ENCODE measurements around the gene AOPEP. TPM values are rescaled to one million over a fixed set of nuclear protein-coding genes. Genes with fewer than 3 reads are reported as not detected.

AOPEP gene
- total RNA-seq, 2 experiments from 2014 or later: 10.7 to 12.2 TPM

- Mint-ChIP-seq H3K9me3 (no peaks in the 10 kb centered on the region), H3K4me3 (no peak overlapping the region), H3K36me3 (peaks cover 1% of the 10 kb centered on the region), H3K4me1 (ENCODE audit: low read depth) (peaks cover 2% of the 10 kb centered on the region), H3K27me3 (no peaks in the 10 kb centered on the region), H3K27ac (no peak overlapping the region)
- POLR2A ChIA-PET: no interaction called here
- CTCF ChIA-PET: interaction anchor here (1.2 kb wide), 1 partner anchor 415 kb away, joined by 4 read pairs; no protein-coding TSS in a partner anchor
- peak; percentile 13 for DNase-seq
- intact Hi-C loops (cut with micrococcal nuclease): no loop called here
Measured at GRCh38 chr9:95096807-95097206, 370.3 kb downstream of the AOPEP start.

GRCh38 chr9:95097279-95097678 lies 370.8 kb downstream of the AOPEP start:
- Mint-ChIP-seq H3K27ac (no peak overlapping the region), H3K4me1 (ENCODE audit: low read depth) (peaks cover 2% of the 10 kb centered on the region), H3K27me3 (no peaks in the 10 kb centered on the region), H3K4me3 (no peak overlapping the region), H3K36me3 (peaks cover 1% of the 10 kb centered on the region), H3K9me3 (no peaks in the 10 kb centered on the region)
- POLR2A ChIA-PET: no interaction called here
- CTCF ChIA-PET: interaction anchor here (1.1 to 1.2 kb wide), 2 partner anchors 355 to 416 kb away, joined by 3 to 4 read pairs; no protein-coding TSS in a partner anchor
- DNase-seq: no peak
- intact Hi-C loops (cut with micrococcal nuclease): no loop called here

GRCh38 chr9:95098391-95098921 lies 372.0 kb downstream of the AOPEP start:
- H3K4me3 Mint-ChIP-seq: no peak overlapping the region
- H3K36me3 Mint-ChIP-seq: peaks cover 1% of the 10 kb centered on the region
- intact Hi-C loops (cut with micrococcal nuclease): no loop called here
- H3K4me1 Mint-ChIP-seq (ENCODE audit: low read depth): no peaks in the 10 kb centered on the region
- no peak for DNase-seq
- POLR2A ChIA-PET: no interaction called here
- CTCF ChIA-PET: no interaction called here
- H3K27me3 Mint-ChIP-seq: no peaks in the 10 kb centered on the region
- no peak overlapping the region for H3K27ac Mint-ChIP-seq
- H3K9me3 Mint-ChIP-seq: no peaks in the 10 kb centered on the region

GRCh38 chr9:95099321-95100070 lies 373.0 kb downstream of the AOPEP start:
- ChIA-PET CTCF (interaction anchor here (0.9 to 2.2 kb wide), 2 partner anchors 31 to 418 kb away, joined by 4 to 6 read pairs; no protein-coding TSS in a partner anchor), POLR2A (no interaction called here)
- intact Hi-C loops (cut with micrococcal nuclease): no loop called here
- no peak for DNase-seq
- H3K27me3 Mint-ChIP-seq: no peaks in the 10 kb centered on the region
- H3K4me1 Mint-ChIP-seq (ENCODE audit: low read depth): no peaks in the 10 kb centered on the region
- no peaks in the 10 kb centered on the region for H3K9me3 Mint-ChIP-seq
- H3K36me3 Mint-ChIP-seq: peaks cover 1% of the 10 kb centered on the region
- no peak overlapping the region for H3K27ac Mint-ChIP-seq
- H3K4me3 Mint-ChIP-seq: no peak overlapping the region

GRCh38 chr9:95100071-95100627 lies 373.6 kb downstream of the AOPEP start:
- ChIA-PET CTCF (interaction anchor here (0.9 to 2.2 kb wide), 2 partner anchors 30 to 419 kb away, joined by 4 to 6 read pairs; no protein-coding TSS in a partner anchor), POLR2A (no interaction called here)
- peaks cover 1% of the 10 kb centered on the region for H3K36me3 Mint-ChIP-seq
- intact Hi-C loops (cut with micrococcal nuclease): no loop called here
- H3K27me3 Mint-ChIP-seq: no peaks in the 10 kb centered on the region
- H3K4me1 Mint-ChIP-seq (ENCODE audit: low read depth): no peaks in the 10 kb centered on the region
- no peak for DNase-seq
- H3K9me3 Mint-ChIP-seq: no peaks in the 10 kb centered on the region
- H3K27ac Mint-ChIP-seq: no peak overlapping the region
- no peak overlapping the region for H3K4me3 Mint-ChIP-seq

GRCh38 chr9:95101326-95101725 lies 374.8 kb downstream of the AOPEP start:
- H3K9me3 Mint-ChIP-seq: no peaks in the 10 kb centered on the region
- no peak for DNase-seq
- no peaks in the 10 kb centered on the region for H3K4me1 Mint-ChIP-seq (ENCODE audit: low read depth)
- H3K4me3 Mint-ChIP-seq: no peak overlapping the region
- ChIA-PET POLR2A (no interaction called here), CTCF (interaction anchor here (0.6 to 2.2 kb wide), 2 partner anchors 420 to 421 kb away, joined by 4 to 6 read pairs; no protein-coding TSS in a partner anchor)
- peaks cover 1% of the 10 kb centered on the region for H3K36me3 Mint-ChIP-seq
- no peak overlapping the region for H3K27ac Mint-ChIP-seq
- H3K27me3 Mint-ChIP-seq: no peaks in the 10 kb centered on the region
- intact Hi-C loops (cut with micrococcal nuclease): no loop called here

GRCh38 chr9:95102001-95102433 lies 375.5 kb downstream of the AOPEP start:
- H3K9me3 Mint-ChIP-seq: no peaks in the 10 kb centered on the region
- intact Hi-C loops (cut with micrococcal nuclease): no loop called here
- CTCF ChIA-PET: interaction anchor here (1.8 kb wide), 1 partner anchor 30 kb away, joined by 3 read pairs; no protein-coding TSS in a partner anchor
- H3K4me3 Mint-ChIP-seq: no peak overlapping the region
- no peaks in the 10 kb centered on the region for H3K27me3 Mint-ChIP-seq
- POLR2A ChIA-PET: no interaction called here
- no peak overlapping the region for H3K27ac Mint-ChIP-seq
- no peaks in the 10 kb centered on the region for H3K4me1 Mint-ChIP-seq (ENCODE audit: low read depth)
- no peak for DNase-seq
- H3K36me3 Mint-ChIP-seq: peaks cover 4% of the 10 kb centered on the region

- peaks cover 5% of the 10 kb centered on the region for H3K36me3 Mint-ChIP-seq
- H3K27ac Mint-ChIP-seq: no peak overlapping the region
- DNase-seq: no peak
- H3K9me3 Mint-ChIP-seq: no peaks in the 10 kb centered on the region
- intact Hi-C loops (cut with micrococcal nuclease): no loop called here
- H3K4me3 Mint-ChIP-seq: no peak overlapping the region
- H3K4me1 Mint-ChIP-seq (ENCODE audit: low read depth): no peaks in the 10 kb centered on the region
- CTCF ChIA-PET: interaction anchor here (1.8 kb wide), 1 partner anchor 29 kb away, joined by 3 read pairs; no protein-coding TSS in a partner anchor
- POLR2A ChIA-PET: no interaction called here
- no peaks in the 10 kb centered on the region for H3K27me3 Mint-ChIP-seq
Measured at GRCh38 chr9:95102572-95102971, 376.1 kb downstream of the AOPEP start.

- Mint-ChIP-seq H3K27ac (no peak overlapping the region), H3K36me3 (peaks cover 5% of the 10 kb centered on the region), H3K4me3 (no peak overlapping the region), H3K4me1 (ENCODE audit: low read depth) (no peaks in the 10 kb centered on the region), H3K9me3 (no peaks in the 10 kb centered on the region), H3K27me3 (no peaks in the 10 kb centered on the region)
- no peak for DNase-seq
- ChIA-PET POLR2A (no interaction called here), CTCF (interaction anchor here (1.8 kb wide), 1 partner anchor 28 kb away, joined by 3 read pairs; no protein-coding TSS in a partner anchor)
- intact Hi-C loops (cut with micrococcal nuclease): no loop called here
Measured at GRCh38 chr9:95103281-95103771, 376.8 kb downstream of the AOPEP start.

GRCh38 chr9:95103871-95104580 lies 377.5 kb downstream of the AOPEP start:
- Mint-ChIP-seq H3K36me3 (peaks cover 5% of the 10 kb centered on the region), H3K27me3 (no peaks in the 10 kb centered on the region), H3K4me3 (no peak overlapping the region), H3K27ac (no peak overlapping the region), H3K9me3 (no peaks in the 10 kb centered on the region), H3K4me1 (ENCODE audit: low read depth) (no peaks in the 10 kb centered on the region)
- intact Hi-C loops (cut with micrococcal nuclease): no loop called here
- DNase-seq: no peak
- CTCF ChIA-PET: interaction anchor here (1.8 kb wide), 1 partner anchor 28 kb away, joined by 3 read pairs; no protein-coding TSS in a partner anchor
- POLR2A ChIA-PET: no interaction called here

- DNase-seq: no peak
- CTCF ChIA-PET: no interaction called here
- intact Hi-C loops (cut with micrococcal nuclease): no loop called here
- H3K4me3 Mint-ChIP-seq: no peak overlapping the region
- H3K27ac Mint-ChIP-seq: no peak overlapping the region
- no peaks in the 10 kb centered on the region for H3K4me1 Mint-ChIP-seq (ENCODE audit: low read depth)
- H3K27me3 Mint-ChIP-seq: no peaks in the 10 kb centered on the region
- H3K36me3 Mint-ChIP-seq: peaks cover 5% of the 10 kb centered on the region
- H3K9me3 Mint-ChIP-seq: no peaks in the 10 kb centered on the region
- POLR2A ChIA-PET: no interaction called here
Measured at GRCh38 chr9:95104581-95104960, 378.1 kb downstream of the AOPEP start.

GRCh38 chr9:95104980-95105379 lies 378.5 kb downstream of the AOPEP start:
- Mint-ChIP-seq H3K4me1 (ENCODE audit: low read depth) (no peaks in the 10 kb centered on the region), H3K27ac (no peak overlapping the region), H3K9me3 (no peaks in the 10 kb centered on the region), H3K27me3 (no peaks in the 10 kb centered on the region), H3K4me3 (no peak overlapping the region), H3K36me3 (peaks cover 4% of the 10 kb centered on the region)
- DNase-seq: no peak
- POLR2A ChIA-PET: no interaction called here
- CTCF ChIA-PET: no interaction called here
- intact Hi-C loops (cut with micrococcal nuclease): no loop called here

All from activated CD4-positive, alpha-beta memory T cell treated with anti-CD3 and anti-CD28 coated beads for 36 hours (primary cell).